ENCODE data around the gene ANKRD35.

The ANKRD35 gene

DNA sequence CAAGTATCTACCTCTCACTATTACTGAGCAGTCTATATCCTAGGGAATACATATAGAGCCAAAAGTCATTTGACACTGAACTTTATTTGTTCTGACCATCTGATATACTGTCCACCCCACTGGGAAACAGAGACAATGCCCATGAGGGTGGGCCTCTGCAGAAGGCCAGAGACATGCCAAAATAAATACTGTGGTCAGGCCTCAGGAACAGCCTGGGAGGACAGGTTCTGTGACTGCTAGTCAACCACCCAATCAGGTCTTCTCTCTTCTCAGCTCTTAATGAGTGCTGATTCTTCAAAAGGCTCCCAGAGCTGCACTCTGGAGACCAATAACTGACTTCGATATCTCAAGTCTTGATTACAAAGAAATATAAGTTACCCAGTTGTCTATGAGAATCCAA lies 5.5 kb upstream of the ANKRD35 start:
- Histone ChIP-seq H2BK120ac (ENCODE audit: low read depth, low read length) (peak overlapping the region; percentile 69), H3K79me1 (replicated peaks; ENCODE audit: low read length, poor library complexity, severe bottlenecking) (peaks cover 2% of the 10 kb centered on the region), H2BK15ac (ENCODE audit: low read depth, poor library complexity, severe bottlenecking) (no peak overlapping the region), H2AK5ac (ENCODE audit: low read length, severe bottlenecking) (no peak overlapping the region), H3K18ac (ENCODE audit: low read depth in 1 of 2, low read length in 2 of 2) (no peak overlapping the region), H3K36me3 (ENCODE audit: control insufficient read depth in 1 of 2, insufficient read depth in 2 of 2, low read depth in 1 of 2, low read length in 2 of 2) (peaks cover 4 to 40% of the 10 kb centered on the region in 2 experiments), H2BK5ac (ENCODE audit: low read depth, low read length, poor library complexity, severe bottlenecking) (no peak overlapping the region), H3K27ac (ENCODE audit: low read length, poor library complexity, severe bottlenecking) (peak overlapping the region; percentile 98), H4K8ac (ENCODE audit: low read length) (peak overlapping the region; percentile 19), H3K9me3 (ENCODE audit: control insufficient read depth, low read length) (no peaks in the 10 kb centered on the region), H3K4me3 (ENCODE audit: insufficient read depth in 1 of 2, low read depth in 1 of 2, low read length in 2 of 2) (peak overlapping the region in 1 of 2 experiments; percentile 50), H3K14ac (ENCODE audit: low read length in 2 of 2) (no peak overlapping the region), H3K27me3 (ENCODE audit: control insufficient read depth in 1 of 2, insufficient read depth in 1 of 2, low read length in 2 of 2) (no peaks in the 10 kb centered on the region), H4K91ac (ENCODE audit: low read length) (no peak overlapping the region), H3K4me1 (ENCODE audit: control insufficient read depth, insufficient read depth, low read depth, low read length) (peaks cover 23% of the 10 kb centered on the region), H2BK12ac (ENCODE audit: low read length in 2 of 2) (peak overlapping the region in 1 of 2 experiments; percentile 67), H2AFZ (ENCODE audit: low read depth, low read length) (no peak overlapping the region), H3K9ac (ENCODE audit: low read length) (peak overlapping the region; percentile 88), H3K4ac (ENCODE audit: low read depth in 1 of 2, low read length in 2 of 2) (peak overlapping the region in 1 of 2 experiments; percentile 88), H3K23ac (ENCODE audit: low read length in 2 of 2) (no peak overlapping the region), H3K4me2 (ENCODE audit: low read length, poor library complexity, severe bottlenecking) (no peak overlapping the region)
- no peak for DNase-seq
- WGBS = no CpG with 5 or more reads among the region's 1 CpG

DNA sequence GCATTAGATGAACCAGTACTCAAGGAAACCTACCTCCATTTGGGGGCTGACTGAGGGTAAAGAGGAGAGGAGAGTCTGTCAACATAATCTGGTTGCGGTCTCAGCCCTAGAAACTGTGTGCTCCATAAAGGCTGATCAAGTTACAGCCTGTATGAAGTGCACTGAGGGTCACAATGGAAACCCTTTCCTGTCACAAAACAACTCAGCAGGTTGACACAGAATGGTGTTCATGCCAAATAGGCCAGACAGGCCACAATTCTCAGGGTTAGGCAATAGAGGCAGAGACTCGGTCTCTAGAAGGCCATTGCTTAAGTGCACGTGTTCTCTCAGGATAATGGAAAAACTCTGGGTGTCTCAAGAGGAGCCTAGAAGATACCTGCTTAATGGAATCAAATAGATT lies 4.1 kb upstream of the ANKRD35 start:
- 97% methylated on average over 3 of the region's 3 CpGs for WGBS
- Histone ChIP-seq H2AFZ (ENCODE audit: low read depth, low read length) (no peak overlapping the region), H2BK5ac (ENCODE audit: low read depth, low read length, poor library complexity, severe bottlenecking) (no peak overlapping the region), H2BK120ac (ENCODE audit: low read depth, low read length) (no peak overlapping the region), H3K9me3 (ENCODE audit: control insufficient read depth, low read length) (no peaks in the 10 kb centered on the region), H3K4me3 (ENCODE audit: insufficient read depth in 1 of 2, low read depth in 1 of 2, low read length in 2 of 2) (no peak overlapping the region), H2BK15ac (ENCODE audit: low read depth, poor library complexity, severe bottlenecking) (no peak overlapping the region), H3K9ac (ENCODE audit: low read length) (peak overlapping the region; percentile 1), H3K18ac (ENCODE audit: low read depth in 1 of 2, low read length in 2 of 2) (no peak overlapping the region), H2AK5ac (ENCODE audit: low read length, severe bottlenecking) (peak overlapping the region; percentile 89), H3K14ac (ENCODE audit: low read length in 2 of 2) (no peak overlapping the region), H3K27me3 (ENCODE audit: control insufficient read depth in 1 of 2, insufficient read depth in 1 of 2, low read length in 2 of 2) (no peaks in the 10 kb centered on the region), H4K91ac (ENCODE audit: low read length) (no peak overlapping the region), H3K23ac (ENCODE audit: low read length in 2 of 2) (no peak overlapping the region), H3K4me2 (ENCODE audit: low read length, poor library complexity, severe bottlenecking) (no peak overlapping the region), H3K36me3 (ENCODE audit: control insufficient read depth in 1 of 2, insufficient read depth in 2 of 2, low read depth in 1 of 2, low read length in 2 of 2) (peaks cover 0 to 26% of the 10 kb centered on the region in 2 experiments), H3K27ac (ENCODE audit: low read length, poor library complexity, severe bottlenecking) (no peak overlapping the region), H3K4me1 (ENCODE audit: control insufficient read depth, insufficient read depth, low read depth, low read length) (peaks cover 31% of the 10 kb centered on the region), H2BK12ac (ENCODE audit: low read length in 2 of 2) (peak overlapping the region in 1 of 2 experiments; percentile 48), H4K8ac (ENCODE audit: low read length) (peak overlapping the region; percentile 50), H3K79me1 (replicated peaks; ENCODE audit: low read length, poor library complexity, severe bottlenecking) (peaks cover 2% of the 10 kb centered on the region), H3K4ac (ENCODE audit: low read depth in 1 of 2, low read length in 2 of 2) (peak overlapping the region in 1 of 2 experiments; percentile 45)
- DNase-seq = no peak

DNA sequence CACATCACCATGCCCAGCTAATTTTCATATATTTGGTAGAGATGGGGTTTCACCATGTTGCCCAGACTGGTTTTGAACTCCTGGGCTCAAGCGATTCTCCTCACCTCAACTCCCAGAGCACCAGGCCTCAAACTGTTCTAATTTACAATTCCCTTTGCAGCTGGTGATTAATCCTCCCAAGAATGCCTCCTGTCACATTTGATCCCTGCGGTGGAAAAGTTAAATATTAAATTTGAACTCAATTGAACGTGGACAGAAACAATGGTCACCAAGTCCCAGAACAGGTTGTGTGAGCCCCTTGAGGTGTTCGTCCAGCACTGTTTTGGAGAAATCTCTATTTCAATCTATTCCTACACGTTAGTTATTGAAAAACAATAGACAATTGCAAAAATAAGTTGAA lies 2.0 kb upstream of the ANKRD35 start:
- no peak for DNase-seq
- H3K27ac ChIP-seq (ENCODE audit: low read length, poor library complexity, severe bottlenecking) = peak overlapping the region; percentile 78
- peaks cover 29% of the 10 kb centered on the region for H3K4me1 ChIP-seq (ENCODE audit: control insufficient read depth, insufficient read depth, low read depth, low read length)
- no peak overlapping the region for H2AFZ ChIP-seq (ENCODE audit: low read depth, low read length)
- H3K27me3 ChIP-seq (ENCODE audit: control insufficient read depth in 1 of 2, insufficient read depth in 1 of 2, low read length in 2 of 2) = no peaks in the 10 kb centered on the region
- H2BK120ac ChIP-seq (ENCODE audit: low read depth, low read length) = no peak overlapping the region
- no peak overlapping the region for H3K14ac ChIP-seq (ENCODE audit: low read length in 2 of 2)
- 97% methylated on average over 4 of the region's 5 CpGs for WGBS
- no peak overlapping the region for H4K91ac ChIP-seq (ENCODE audit: low read length)
- H3K4me3 ChIP-seq (ENCODE audit: insufficient read depth in 1 of 2, low read depth in 1 of 2, low read length in 2 of 2) = no peak overlapping the region
- H2BK15ac ChIP-seq (ENCODE audit: low read depth, poor library complexity, severe bottlenecking) = no peak overlapping the region
- H3K9me3 ChIP-seq (ENCODE audit: control insufficient read depth, low read length) = no peaks in the 10 kb centered on the region
- peaks cover 2% of the 10 kb centered on the region for H3K79me1 ChIP-seq (replicated peaks; ENCODE audit: low read length, poor library complexity, severe bottlenecking)
- no peak overlapping the region for H4K8ac ChIP-seq (ENCODE audit: low read length)
- H3K23ac ChIP-seq (ENCODE audit: low read length in 2 of 2) = no peak overlapping the region
- no peak overlapping the region for H3K4ac ChIP-seq (ENCODE audit: low read depth in 1 of 2, low read length in 2 of 2)
- no peak overlapping the region for H2BK12ac ChIP-seq (ENCODE audit: low read length in 2 of 2)
- H3K9ac ChIP-seq (ENCODE audit: low read length) = no peak overlapping the region
- H3K4me2 ChIP-seq (ENCODE audit: low read length, poor library complexity, severe bottlenecking) = peak overlapping the region; percentile 26
- H3K36me3 ChIP-seq (ENCODE audit: control insufficient read depth in 1 of 2, insufficient read depth in 2 of 2, low read depth in 1 of 2, low read length in 2 of 2) = peaks cover 0 to 11% of the 10 kb centered on the region in 2 experiments
- H2BK5ac ChIP-seq (ENCODE audit: low read depth, low read length, poor library complexity, severe bottlenecking) = no peak overlapping the region
- no peak overlapping the region for H3K18ac ChIP-seq (ENCODE audit: low read depth in 1 of 2, low read length in 2 of 2)
- H2AK5ac ChIP-seq (ENCODE audit: low read length, severe bottlenecking) = peak overlapping the region; percentile 41

DNA sequence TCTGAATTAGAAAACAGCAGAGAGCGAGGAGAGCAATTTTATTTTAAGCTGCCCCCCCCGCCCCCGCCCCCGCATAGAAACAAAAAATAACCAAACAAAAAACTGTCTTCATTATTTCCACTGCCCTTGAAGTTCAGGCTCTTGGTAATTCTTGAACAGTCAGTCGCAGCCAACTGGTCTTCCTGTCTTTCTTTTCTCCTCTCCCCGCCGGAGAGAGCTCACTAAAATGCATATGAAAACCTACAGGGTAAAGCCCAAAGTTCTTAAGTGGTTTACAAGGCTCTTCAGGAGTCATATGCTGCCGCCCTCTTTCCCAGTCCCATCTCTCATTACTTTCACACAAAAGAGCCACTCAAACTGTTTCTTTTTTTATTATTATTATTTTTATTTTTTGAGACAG lies 1.1 kb upstream of the ANKRD35 start:
- Histone ChIP-seq H2BK12ac (ENCODE audit: low read length in 2 of 2) (no peak overlapping the region), H2BK15ac (ENCODE audit: low read depth, poor library complexity, severe bottlenecking) (no peak overlapping the region), H3K4me2 (ENCODE audit: low read length, poor library complexity, severe bottlenecking) (no peak overlapping the region), H3K23ac (ENCODE audit: low read length in 2 of 2) (no peak overlapping the region), H2BK120ac (ENCODE audit: low read depth, low read length) (no peak overlapping the region), H2BK5ac (ENCODE audit: low read depth, low read length, poor library complexity, severe bottlenecking) (no peak overlapping the region), H2AK5ac (ENCODE audit: low read length, severe bottlenecking) (no peak overlapping the region), H3K14ac (ENCODE audit: low read length in 2 of 2) (no peak overlapping the region), H3K27ac (ENCODE audit: low read length, poor library complexity, severe bottlenecking) (peak overlapping the region; percentile 11), H2AFZ (ENCODE audit: low read depth, low read length) (no peak overlapping the region), H3K9me3 (ENCODE audit: control insufficient read depth, low read length) (no peaks in the 10 kb centered on the region), H3K18ac (ENCODE audit: low read depth in 1 of 2, low read length in 2 of 2) (no peak overlapping the region), H3K4me3 (ENCODE audit: insufficient read depth in 1 of 2, low read depth in 1 of 2, low read length in 2 of 2) (no peak overlapping the region), H4K8ac (ENCODE audit: low read length) (no peak overlapping the region), H3K27me3 (ENCODE audit: control insufficient read depth in 1 of 2, insufficient read depth in 1 of 2, low read length in 2 of 2) (no peaks in the 10 kb centered on the region), H3K36me3 (ENCODE audit: control insufficient read depth in 1 of 2, insufficient read depth in 2 of 2, low read depth in 1 of 2, low read length in 2 of 2) (peaks cover 0 to 11% of the 10 kb centered on the region in 2 experiments), H3K4me1 (ENCODE audit: control insufficient read depth, insufficient read depth, low read depth, low read length) (peaks cover 26% of the 10 kb centered on the region), H4K91ac (ENCODE audit: low read length) (no peak overlapping the region), H3K4ac (ENCODE audit: low read depth in 1 of 2, low read length in 2 of 2) (no peak overlapping the region), H3K9ac (ENCODE audit: low read length) (no peak overlapping the region), H3K79me1 (replicated peaks; ENCODE audit: low read length, poor library complexity, severe bottlenecking) (peaks cover 2% of the 10 kb centered on the region)
- 70% methylated on average over 8 of the region's 8 CpGs for WGBS
- DNase-seq = no peak
